Superior temporal gyrus (tissue), 1 donor: ENCODE measurements around the gene NUCKS1.

ENCODE experiments used
- DNase-seq: peaks from one replicate; pipeline ENCODE4 v3.0.0-alpha.2; 2016; ENCODE audit errors: extremely low spot score

The NUCKS1 gene

DNA sequence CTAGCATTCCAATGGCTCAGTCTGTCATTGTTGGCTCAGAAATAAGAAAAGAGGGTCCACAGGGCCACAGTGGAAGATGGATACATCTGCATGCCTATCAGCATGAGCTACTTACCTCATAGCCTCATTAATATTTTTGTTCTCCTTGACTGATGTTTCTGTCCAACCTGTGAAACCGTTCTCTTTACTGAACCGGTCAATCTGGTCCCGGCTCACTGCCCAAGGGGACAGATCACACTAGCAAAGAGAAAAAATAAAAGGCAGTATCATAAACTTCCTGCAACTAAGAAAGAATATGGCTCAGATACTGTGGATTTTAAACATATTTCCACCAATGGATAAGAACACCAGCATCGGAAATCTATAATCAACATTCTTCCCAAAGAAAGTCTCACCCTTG lies 20.6 kb upstream of the NUCKS1 start:
- DNase-seq, result no peak

- DNase-seq, result no peak
These were observed 19.8 kb upstream of the NUCKS1 start for GRCh38 chr1:205769641-205770365.

GRCh38 chr1:205767248-205767647 lies 17.3 kb upstream of the NUCKS1 start:
- no peak for DNase-seq

- DNase-seq, result no peak
These were observed 16.6 kb upstream of the NUCKS1 start for GRCh38 chr1:205766570-205766969.

- DNase-seq, result no peak
These were observed 16.1 kb upstream of the NUCKS1 start for GRCh38 chr1:205766038-205766437.

GRCh38 chr1:205764578-205764977 lies 14.6 kb upstream of the NUCKS1 start:
- no peak for DNase-seq

DNA sequence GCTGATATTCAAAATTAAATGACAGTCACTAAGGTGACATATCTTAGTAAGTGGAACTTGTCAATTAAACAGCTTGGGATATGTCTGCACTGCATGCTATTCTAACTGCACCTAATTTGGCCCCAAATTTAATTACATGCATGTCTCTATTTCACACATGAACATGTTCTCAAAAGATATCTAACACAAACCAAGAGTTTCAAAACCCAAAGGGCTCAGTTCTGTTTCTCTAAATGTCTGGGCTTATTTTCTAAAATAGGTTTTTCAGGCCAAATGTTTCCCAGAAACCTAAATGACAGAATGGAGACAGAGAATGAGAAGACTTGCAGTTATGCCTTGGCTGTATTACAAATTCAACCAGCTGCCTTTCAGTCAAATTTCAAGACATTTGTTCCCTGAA lies 14.0 kb upstream of the NUCKS1 start:
- DNase-seq, result no peak

DNA sequence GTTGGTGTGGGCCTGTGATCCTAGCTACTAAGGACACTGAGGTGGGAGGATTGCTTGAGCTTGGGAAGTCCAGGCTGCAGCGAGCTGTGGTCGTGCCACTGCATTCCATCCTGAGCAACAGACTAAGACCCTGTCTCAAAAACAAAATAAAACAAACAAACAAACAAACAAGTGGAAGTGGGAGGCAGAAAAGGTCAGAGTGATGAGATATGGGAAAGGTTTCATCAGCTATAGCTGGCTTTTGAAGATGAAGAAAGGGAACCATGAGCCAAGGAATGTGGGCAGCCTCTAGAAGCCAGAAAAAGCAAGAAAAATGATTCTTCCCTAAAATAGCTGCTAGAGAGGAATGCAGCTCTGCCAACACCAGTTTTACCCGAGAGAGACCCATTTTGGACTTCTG lies 10.6 kb upstream of the NUCKS1 start:
- DNase-seq, result no peak

- DNase-seq, result no peak
These were observed 6.6 kb upstream of the NUCKS1 start for GRCh38 chr1:205756552-205756951.

DNA sequence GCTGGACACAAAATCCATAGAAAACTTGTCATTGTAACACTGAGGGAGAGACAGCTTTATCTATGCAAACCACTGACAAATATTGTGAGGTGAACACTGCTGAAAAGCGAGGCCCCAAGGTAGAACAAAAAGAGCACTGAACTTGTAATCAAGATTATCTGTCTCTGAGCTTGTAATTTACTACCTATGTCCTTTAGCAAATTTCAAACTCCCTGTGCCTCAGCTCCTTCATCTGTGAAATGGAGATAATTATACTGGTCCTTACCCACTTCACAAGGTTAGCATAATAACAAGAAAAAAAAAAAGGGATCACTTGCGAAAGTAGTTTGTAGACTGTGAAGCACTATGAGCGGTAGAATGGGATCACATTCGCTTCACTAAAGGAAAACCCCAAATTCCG lies 4.9 kb upstream of the NUCKS1 start:
- DNase-seq, result no peak

- DNase-seq, result no peak
These were observed 1.2 kb upstream of the NUCKS1 start for GRCh38 chr1:205751036-205751651.

GRCh38 chr1:205749234-205750137 lies 496 bp downstream of the NUCKS1 start:
- peak; percentile 88 for DNase-seq

GRCh38 chr1:205748403-205749233 lies 1.4 kb downstream of the NUCKS1 start:
- peak; percentile 79 for DNase-seq

DNA sequence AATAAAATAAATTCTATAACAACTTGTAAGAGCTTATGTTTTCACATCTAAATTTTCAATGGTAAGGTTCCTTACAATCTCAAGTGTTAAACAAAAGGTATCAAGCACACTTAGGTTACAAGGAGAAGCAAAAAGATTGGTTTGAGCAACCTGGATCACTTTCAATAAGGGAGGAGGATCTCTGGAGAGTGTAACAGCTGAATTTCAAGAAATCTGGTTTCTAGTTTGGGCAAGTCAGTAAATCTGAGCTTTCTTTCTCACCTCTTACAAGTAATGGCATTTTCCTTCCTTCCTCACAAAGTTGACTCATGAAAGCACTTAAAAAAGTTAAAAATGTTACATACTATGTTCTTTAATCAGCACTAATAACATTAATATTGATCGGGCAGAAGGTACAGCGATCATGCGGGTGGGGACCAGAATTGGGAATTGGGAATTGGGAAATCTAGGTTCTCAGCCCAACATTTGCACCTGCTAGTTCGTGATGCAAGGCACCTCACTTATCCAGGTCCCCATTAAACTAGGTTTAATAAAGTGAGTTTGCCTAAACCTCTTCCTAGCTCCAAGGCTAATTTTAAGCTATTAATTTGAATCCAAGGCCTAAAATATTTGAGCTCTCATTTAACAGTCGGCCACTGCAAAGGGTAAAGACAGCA lies 3.1 kb downstream of the NUCKS1 start:
- DNase-seq, result no peak

GRCh38 chr1:205744403-205744802 lies 5.6 kb downstream of the NUCKS1 start:
- no peak for DNase-seq

DNA sequence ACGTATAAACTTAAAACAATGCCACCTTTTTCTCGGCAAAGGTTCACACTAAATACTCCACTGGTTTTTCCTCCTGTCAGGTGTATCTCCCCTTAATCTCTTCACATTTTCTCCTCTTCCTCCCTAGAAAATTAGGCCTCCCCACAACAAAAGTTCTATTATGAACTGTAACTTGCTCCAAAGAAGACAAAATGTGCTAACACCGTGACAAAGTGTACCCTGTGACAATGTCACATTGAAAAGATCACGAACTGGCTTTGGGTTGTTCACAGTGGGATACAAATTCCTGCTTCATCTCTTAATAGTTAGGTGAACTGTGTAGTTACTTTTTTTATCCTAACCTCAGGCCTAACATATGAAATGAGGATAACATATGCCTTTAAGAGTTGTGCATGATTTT lies 6.0 kb downstream of the NUCKS1 start:
- DNase-seq, result no peak

DNA sequence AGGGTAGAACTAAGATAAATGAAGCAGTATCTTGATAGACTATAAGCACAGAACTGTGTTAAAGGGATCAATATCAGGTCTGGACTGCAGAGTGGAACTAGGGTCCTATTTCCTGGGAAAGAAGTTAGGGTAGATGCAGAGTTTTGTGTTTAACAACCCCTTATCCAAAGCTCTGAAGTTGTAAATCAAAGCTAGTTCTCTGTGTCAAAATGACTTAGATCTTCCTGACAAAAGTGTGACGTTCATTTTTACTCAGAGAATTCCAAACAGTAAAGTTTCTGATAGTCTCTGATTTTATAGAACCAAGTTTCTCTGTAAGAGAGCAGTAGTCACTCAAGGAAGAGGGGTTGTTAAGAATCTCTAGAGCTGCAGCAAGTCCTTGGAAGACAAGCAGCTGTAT lies 8.3 kb downstream of the NUCKS1 start:
- DNase-seq, result no peak

- no peak for DNase-seq
These were observed 10.4 kb downstream of the NUCKS1 start for GRCh38 chr1:205739348-205740160.

GRCh38 chr1:205735218-205735617 lies 14.8 kb downstream of the NUCKS1 start:
- no peak for DNase-seq

DNA sequence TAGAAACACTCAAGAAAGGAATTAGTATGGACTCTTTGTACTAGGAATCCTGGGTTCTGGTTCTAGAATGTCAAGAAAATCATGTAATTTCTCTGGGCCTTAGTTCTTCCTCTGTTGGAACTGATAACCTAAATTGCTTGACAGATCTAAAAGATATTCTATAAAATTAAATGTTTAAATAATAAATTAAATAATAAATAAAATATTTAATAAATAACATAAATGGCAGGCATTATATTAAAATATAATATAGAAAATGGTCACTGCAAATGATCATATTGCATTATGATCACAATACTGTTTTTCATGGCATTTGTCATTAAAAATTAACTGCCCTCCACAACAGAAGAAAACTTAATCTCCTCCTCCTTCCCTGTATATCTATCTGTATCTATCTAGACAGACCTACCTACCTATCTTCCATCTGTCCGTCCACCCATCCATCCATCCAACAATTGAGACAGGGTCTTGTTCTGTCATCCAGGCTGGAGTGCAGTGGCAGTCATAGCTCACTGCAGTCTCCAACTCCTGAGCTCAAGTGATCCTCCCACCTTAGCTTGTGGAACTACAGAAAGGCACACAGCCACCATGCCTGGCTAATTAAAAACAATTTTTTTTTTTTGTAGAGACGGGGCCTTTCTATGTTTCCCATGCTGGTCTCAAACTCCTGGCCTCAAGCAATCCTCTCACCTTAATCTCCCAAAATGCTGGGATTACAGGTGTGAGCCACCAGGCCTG lies 16.4 kb downstream of the NUCKS1 start:
- no peak for DNase-seq
